ENCODE measurements around the gene S100A6. TPM values are rescaled to one million over a fixed set of nuclear protein-coding genes. Genes with fewer than 3 reads are reported as not detected.
"Not testable (repeated sequence)": the region's sequence is repeated elsewhere in the genome, so short reads cannot be mapped to it uniquely, and the experiment has no call there.

The S100A6 gene
- polyA plus RNA-seq, 2 donors = 936 to 2,978 TPM

GRCh38 chr1:153521808-153522207, 14.0 kb downstream of the S100A6 start:
- 96 to 97% methylated on average over 36 to 37 of the region's 37 CpGs for WGBS, 2 donors
- peaks cover 0 to 11% of the 10 kb centered on the region in 2 donors for H3K4me1 ChIP-seq (ENCODE audit: control insufficient read depth in 2 of 2, insufficient read depth in 2 of 2, low read length in 1 of 2)
- H3K36me3 ChIP-seq (ENCODE audit: control insufficient read depth in 2 of 2, insufficient read depth in 2 of 2, low read length in 1 of 2); H3K27ac ChIP-seq (ENCODE audit: low read depth in 2 of 2, low read length in 1 of 2); H3K9me3 ChIP-seq (ENCODE audit: control insufficient read depth in 2 of 2, insufficient read depth in 1 of 2, low read depth in 1 of 2, low read length in 1 of 2); H3K4me3 ChIP-seq (ENCODE audit: low read depth in 1 of 2, low read length in 2 of 2); H3K27me3 ChIP-seq (ENCODE audit: control insufficient read depth in 1 of 2, insufficient read depth in 2 of 2, low read length in 2 of 2): not testable (repeated sequence)

DNA sequence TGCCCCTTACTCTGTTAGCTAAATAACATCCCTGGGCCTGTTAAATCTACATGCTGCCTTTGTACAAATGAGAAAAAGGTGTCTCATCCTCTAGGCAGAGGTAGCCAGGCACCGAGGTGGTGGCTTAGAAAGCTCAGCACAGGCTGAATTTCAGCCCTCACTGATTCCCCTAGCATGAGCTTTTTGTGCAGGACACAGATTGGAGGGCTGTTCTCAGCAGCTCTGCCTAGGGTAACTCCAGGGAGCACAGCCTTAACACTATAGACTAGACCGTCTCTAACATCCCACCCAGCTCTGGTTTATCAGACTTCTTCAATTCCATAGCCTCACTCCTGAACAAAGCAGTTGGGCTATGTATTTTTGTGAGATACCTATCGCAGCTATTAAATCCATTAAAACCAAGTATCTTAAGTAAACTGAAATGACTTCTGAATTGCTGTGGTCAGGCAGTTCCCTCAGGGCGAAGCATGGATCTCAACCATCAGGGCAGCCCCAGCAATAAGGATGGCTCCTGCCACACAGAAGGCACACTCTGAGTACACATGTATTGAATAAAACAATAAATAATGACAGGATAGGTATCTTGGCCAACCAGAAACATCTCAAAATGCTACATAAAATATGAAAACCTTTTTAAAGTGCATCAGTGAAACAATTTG, 14.8 kb downstream of the S100A6 start:
- Histone ChIP-seq H3K4me1 (ENCODE audit: control insufficient read depth in 2 of 2, insufficient read depth in 2 of 2, low read length in 1 of 2) (peaks cover 0 to 10% of the 10 kb centered on the region in 2 donors), H3K27me3 (ENCODE audit: control insufficient read depth in 1 of 2, insufficient read depth in 2 of 2, low read length in 2 of 2) (no peaks in the 10 kb centered on the region), H3K36me3 (ENCODE audit: control insufficient read depth in 2 of 2, insufficient read depth in 2 of 2, low read length in 1 of 2) (no peaks in the 10 kb centered on the region), H3K4me3 (ENCODE audit: low read depth in 1 of 2, low read length in 2 of 2) (no peak overlapping the region), H3K9me3 (ENCODE audit: control insufficient read depth in 2 of 2, insufficient read depth in 1 of 2, low read depth in 1 of 2, low read length in 1 of 2) (no peaks in the 10 kb centered on the region), H3K27ac (ENCODE audit: low read depth in 2 of 2, low read length in 1 of 2) (no peak overlapping the region)
- WGBS, 2 donors = 86 to 93% methylated on average over 4 of the region's 4 CpGs

GRCh38 chr1:153520137-153520691, 15.6 kb downstream of the S100A6 start:
- peaks cover 0 to 11% of the 10 kb centered on the region in 2 donors for H3K4me1 ChIP-seq (ENCODE audit: control insufficient read depth in 2 of 2, insufficient read depth in 2 of 2, low read length in 1 of 2)
- not testable (repeated sequence) for H3K4me3 ChIP-seq (ENCODE audit: low read depth in 1 of 2, low read length in 2 of 2); H3K27me3 ChIP-seq (ENCODE audit: control insufficient read depth in 1 of 2, insufficient read depth in 2 of 2, low read length in 2 of 2); H3K36me3 ChIP-seq (ENCODE audit: control insufficient read depth in 2 of 2, insufficient read depth in 2 of 2, low read length in 1 of 2); H3K9me3 ChIP-seq (ENCODE audit: control insufficient read depth in 2 of 2, insufficient read depth in 1 of 2, low read depth in 1 of 2, low read length in 1 of 2); H3K27ac ChIP-seq (ENCODE audit: low read depth in 2 of 2, low read length in 1 of 2)
- WGBS, 2 donors = 69 to 76% methylated on average over 5 of the region's 5 CpGs

- Histone ChIP-seq H3K36me3 (ENCODE audit: control insufficient read depth in 2 of 2, insufficient read depth in 2 of 2, low read length in 1 of 2) (no peaks in the 10 kb centered on the region), H3K4me3 (ENCODE audit: low read depth in 1 of 2, low read length in 2 of 2) (no peak overlapping the region), H3K9me3 (ENCODE audit: control insufficient read depth in 2 of 2, insufficient read depth in 1 of 2, low read depth in 1 of 2, low read length in 1 of 2) (no peaks in the 10 kb centered on the region), H3K27ac (ENCODE audit: low read depth in 2 of 2, low read length in 1 of 2) (no peak overlapping the region), H3K4me1 (ENCODE audit: control insufficient read depth in 2 of 2, insufficient read depth in 2 of 2, low read length in 1 of 2) (peaks cover 0 to 11% of the 10 kb centered on the region in 2 donors), H3K27me3 (ENCODE audit: control insufficient read depth in 1 of 2, insufficient read depth in 2 of 2, low read length in 2 of 2) (no peaks in the 10 kb centered on the region)
- WGBS, 2 donors = 83 to 91% methylated on average over 3 of the region's 3 CpGs
Measured at GRCh38 chr1:153519242-153519641, 16.5 kb downstream of the S100A6 start.

GRCh38 chr1:153515504-153516394, 20.0 kb downstream of the S100A6 start:
- Histone ChIP-seq H3K36me3 (ENCODE audit: control insufficient read depth in 2 of 2, insufficient read depth in 2 of 2, low read length in 1 of 2) (no peaks in the 10 kb centered on the region), H3K27ac (ENCODE audit: low read depth in 2 of 2, low read length in 1 of 2) (peak overlapping the region; percentile 97 to 99), H3K4me1 (ENCODE audit: control insufficient read depth in 2 of 2, insufficient read depth in 2 of 2, low read length in 1 of 2) (peaks cover 0 to 15% of the 10 kb centered on the region in 2 donors), H3K9me3 (ENCODE audit: control insufficient read depth in 2 of 2, insufficient read depth in 1 of 2, low read depth in 1 of 2, low read length in 1 of 2) (no peaks in the 10 kb centered on the region), H3K27me3 (ENCODE audit: control insufficient read depth in 1 of 2, insufficient read depth in 2 of 2, low read length in 2 of 2) (no peaks in the 10 kb centered on the region), H3K4me3 (ENCODE audit: low read depth in 1 of 2, low read length in 2 of 2) (no peak overlapping the region)
- 31 to 44% methylated on average over 8 of the region's 8 CpGs for WGBS, 2 donors

- peaks cover 0 to 15% of the 10 kb centered on the region in 2 donors for H3K4me1 ChIP-seq (ENCODE audit: control insufficient read depth in 2 of 2, insufficient read depth in 2 of 2, low read length in 1 of 2)
- no peak overlapping the region for H3K4me3 ChIP-seq (ENCODE audit: low read depth in 1 of 2, low read length in 2 of 2)
- H3K36me3 ChIP-seq (ENCODE audit: control insufficient read depth in 2 of 2, insufficient read depth in 2 of 2, low read length in 1 of 2) = no peaks in the 10 kb centered on the region
- WGBS, 2 donors = 92 to 93% methylated on average over 7 of the region's 7 CpGs
- no peak overlapping the region for H3K27ac ChIP-seq (ENCODE audit: low read depth in 2 of 2, low read length in 1 of 2)
- no peaks in the 10 kb centered on the region for H3K9me3 ChIP-seq (ENCODE audit: control insufficient read depth in 2 of 2, insufficient read depth in 1 of 2, low read depth in 1 of 2, low read length in 1 of 2)
- no peaks in the 10 kb centered on the region for H3K27me3 ChIP-seq (ENCODE audit: control insufficient read depth in 1 of 2, insufficient read depth in 2 of 2, low read length in 2 of 2)
Measured at GRCh38 chr1:153513666-153514065, 22.1 kb downstream of the S100A6 start.

GRCh38 chr1:153513023-153513422, 22.8 kb downstream of the S100A6 start:
- H3K9me3 ChIP-seq (ENCODE audit: control insufficient read depth in 2 of 2, insufficient read depth in 1 of 2, low read depth in 1 of 2, low read length in 1 of 2) = no peaks in the 10 kb centered on the region
- 64 to 66% methylated on average over 3 of the region's 3 CpGs for WGBS, 2 donors

GRCh38 chr1:153510984-153511410, 24.8 kb downstream of the S100A6 start:
- no peaks in the 10 kb centered on the region for H3K9me3 ChIP-seq (ENCODE audit: control insufficient read depth in 2 of 2, insufficient read depth in 1 of 2, low read depth in 1 of 2, low read length in 1 of 2)
- H3K27me3 ChIP-seq (ENCODE audit: control insufficient read depth in 1 of 2, insufficient read depth in 2 of 2, low read length in 2 of 2) = no peaks in the 10 kb centered on the region
- H3K27ac ChIP-seq (ENCODE audit: low read depth in 2 of 2, low read length in 1 of 2) = peak overlapping the region in 1 of 2 donors; percentile 50
- no peaks in the 10 kb centered on the region for H3K36me3 ChIP-seq (ENCODE audit: control insufficient read depth in 2 of 2, insufficient read depth in 2 of 2, low read length in 1 of 2)
- 2% methylated on average over 7 of the region's 7 CpGs for WGBS, 2 donors
- peaks cover 4 to 15% of the 10 kb centered on the region in 2 donors for H3K4me1 ChIP-seq (ENCODE audit: control insufficient read depth in 2 of 2, insufficient read depth in 2 of 2, low read length in 1 of 2)
- no peak overlapping the region for H3K4me3 ChIP-seq (ENCODE audit: low read depth in 1 of 2, low read length in 2 of 2)

More at GRCh38 chr1:153513023-153513422, 22.8 kb downstream of the S100A6 start:
- Histone ChIP-seq H3K4me1 (ENCODE audit: control insufficient read depth in 2 of 2, insufficient read depth in 2 of 2, low read length in 1 of 2) (peaks cover 0 to 15% of the 10 kb centered on the region in 2 donors), H3K36me3 (ENCODE audit: control insufficient read depth in 2 of 2, insufficient read depth in 2 of 2, low read length in 1 of 2) (no peaks in the 10 kb centered on the region), H3K27me3 (ENCODE audit: control insufficient read depth in 1 of 2, insufficient read depth in 2 of 2, low read length in 2 of 2) (no peaks in the 10 kb centered on the region), H3K27ac (ENCODE audit: low read depth in 2 of 2, low read length in 1 of 2) (no peak overlapping the region), H3K4me3 (ENCODE audit: low read depth in 1 of 2, low read length in 2 of 2) (no peak overlapping the region)

- H3K27me3 ChIP-seq (ENCODE audit: control insufficient read depth in 1 of 2, insufficient read depth in 2 of 2, low read length in 2 of 2) = no peaks in the 10 kb centered on the region
- H3K9me3 ChIP-seq (ENCODE audit: control insufficient read depth in 2 of 2, insufficient read depth in 1 of 2, low read depth in 1 of 2, low read length in 1 of 2) = no peaks in the 10 kb centered on the region
- no peak overlapping the region for H3K27ac ChIP-seq (ENCODE audit: low read depth in 2 of 2, low read length in 1 of 2)
- H3K4me3 ChIP-seq (ENCODE audit: low read depth in 1 of 2, low read length in 2 of 2) = no peak overlapping the region
- WGBS, 2 donors = 57 to 65% methylated on average over 4 of the region's 4 CpGs
- H3K36me3 ChIP-seq (ENCODE audit: control insufficient read depth in 2 of 2, insufficient read depth in 2 of 2, low read length in 1 of 2) = no peaks in the 10 kb centered on the region
- peaks cover 4 to 7% of the 10 kb centered on the region in 2 donors for H3K4me1 ChIP-seq (ENCODE audit: control insufficient read depth in 2 of 2, insufficient read depth in 2 of 2, low read length in 1 of 2)
Measured at GRCh38 chr1:153509729-153510354, 25.9 kb downstream of the S100A6 start.
